WTC11 (cell line): ENCODE results near the gene FBP1. TPM values are rescaled to one million over a fixed set of nuclear protein-coding genes. Genes with fewer than 3 reads are reported as not detected.

Experiments used
- ATAC-seq: fragments of 200-7000 bp; cut with Tn5 transposase; 2 replicates; pipeline ENCODE4 v1.10.0; 2021; ENCODE audit warnings: mild to moderate bottlenecking, moderate library complexity
- CTCF ChIA-PET: fragments of 300-600 bp; sonication (Branson Sonifier 250); formaldehyde crosslinking; loops from one replicate; lab custom pipeline; 2021; ENCODE audit warnings: antibody characterized with exemption; lab: Charles Lee
- POLR2A ChIA-PET: fragments of 350-600 bp; sonication (Branson Sonifier 250); formaldehyde crosslinking; loops from one replicate; lab custom pipeline; 2021; ENCODE audit warnings: antibody characterized with exemption; lab: Charles Lee
- DNase-seq: peaks from one replicate; pipeline ENCODE4 v3.0.0; 2021; ENCODE audit warnings: low spot score
- H3K27ac Mint-ChIP-seq: 2 replicates; pipeline ENCODE4 v1.8.0; 2021; ENCODE audit warnings: mixed read lengths
- H3K27me3 Mint-ChIP-seq: 2 replicates; pipeline ENCODE4 v1.8.0; 2021; ENCODE audit warnings: low read depth, mild to moderate bottlenecking, moderate library complexity, mixed read lengths
- H3K36me3 Mint-ChIP-seq: 2 replicates; pipeline ENCODE4 v1.8.0; 2021; ENCODE audit warnings: mixed read lengths
- H3K4me1 Mint-ChIP-seq: 2 replicates; pipeline ENCODE4 v1.8.0; 2022; ENCODE audit warnings: mixed read lengths
- H3K4me3 Mint-ChIP-seq: 2 replicates; pipeline ENCODE4 v1.8.0; 2021; ENCODE audit warnings: mild to moderate bottlenecking, moderate library complexity, mixed read lengths
- H3K9me3 Mint-ChIP-seq: 2 replicates; pipeline ENCODE4 v1.8.0; 2021; ENCODE audit warnings: mixed read lengths
- AR ChIP-seq: fragments of 250-450 bp; sonication (Bioruptor Pico); IDR thresholded peaks from 2 replicates; pipeline ENCODE4 v1.9.0; 2021; ENCODE audit warnings: mild to moderate bottlenecking
- ATF1 ChIP-seq: sonication (generic); formaldehyde crosslinking; IDR thresholded peaks from 2 replicates; pipeline ENCODE4 v1.8.1; 2023; ENCODE audit warnings: mild to moderate bottlenecking, moderate library complexity, missing genetic modification reagents
- ATF3 ChIP-seq: sonication (generic); formaldehyde crosslinking; conservative IDR thresholded peaks from 2 replicates; pipeline ENCODE4 v1.8.1; 2022; ENCODE audit warnings: mild to moderate bottlenecking, missing genetic modification reagents
- CREM ChIP-seq: sonication (generic); formaldehyde crosslinking; IDR thresholded peaks from 2 replicates; pipeline ENCODE4 v1.8.1; 2022; ENCODE audit warnings: mild to moderate bottlenecking, missing genetic modification reagents, moderate library complexity
- E2F4 ChIP-seq: sonication (generic); formaldehyde crosslinking; IDR thresholded peaks from 2 replicates; pipeline ENCODE4 v1.8.1; 2022; ENCODE audit warnings: low read depth, mild to moderate bottlenecking, moderate library complexity, missing genetic modification reagents, borderline replicate concordance
- E2F5 ChIP-seq: sonication (generic); formaldehyde crosslinking; IDR thresholded peaks from 2 replicates; pipeline ENCODE4 v1.8.1; 2022; ENCODE audit warnings: mild to moderate bottlenecking, moderate library complexity, missing genetic modification reagents
- ESRRA ChIP-seq: sonication (generic); formaldehyde crosslinking; IDR thresholded peaks from 2 replicates; pipeline ENCODE4 v1.8.1; 2022; ENCODE audit warnings: mild to moderate bottlenecking, missing genetic modification reagents, borderline replicate concordance
- FOXJ3 ChIP-seq: sonication (generic); formaldehyde crosslinking; IDR thresholded peaks from 2 replicates; pipeline ENCODE4 v1.9.0; 2021; ENCODE audit warnings: missing genetic modification reagents, mild to moderate bottlenecking, borderline replicate concordance
- IRF2 ChIP-seq: sonication (generic); formaldehyde crosslinking; IDR thresholded peaks from 2 replicates; pipeline ENCODE4 v1.8.0; 2022; ENCODE audit warnings: low read depth, missing genetic modification reagents, borderline replicate concordance
- KAT7 ChIP-seq: sonication (generic); formaldehyde crosslinking; IDR thresholded peaks from 2 replicates; pipeline ENCODE4 v1.8.1; 2023; ENCODE audit warnings: missing genetic modification reagents, mild to moderate bottlenecking, borderline replicate concordance
- NFE2L1 ChIP-seq: sonication (generic); formaldehyde crosslinking; IDR thresholded peaks from 2 replicates; pipeline ENCODE4 v1.8.1; 2023; ENCODE audit warnings: missing genetic modification reagents
- NFYB ChIP-seq: sonication (generic); formaldehyde crosslinking; conservative IDR thresholded peaks from 2 replicates; pipeline ENCODE4 v1.8.0; 2022; ENCODE audit warnings: low read depth, missing genetic modification reagents
- RELA ChIP-seq: sonication (generic); formaldehyde crosslinking; IDR thresholded peaks from 2 replicates; pipeline ENCODE4 v1.8.1; 2022; ENCODE audit warnings: missing genetic modification reagents, mild to moderate bottlenecking, borderline replicate concordance
- SOX15 ChIP-seq: fragments of 250-450 bp; sonication (Bioruptor Pico); IDR thresholded peaks from 2 replicates; pipeline ENCODE4 v1.9.0; 2021; ENCODE audit warnings: mild to moderate bottlenecking
- SP1 ChIP-seq: sonication (generic); formaldehyde crosslinking; conservative IDR thresholded peaks from 2 replicates; pipeline ENCODE4 v1.8.1; 2022; ENCODE audit warnings: missing genetic modification reagents
- TEAD4 ChIP-seq: sonication (generic); formaldehyde crosslinking; IDR thresholded peaks from 2 replicates; pipeline ENCODE4 v1.8.0; 2022; ENCODE audit warnings: mild to moderate bottlenecking, missing genetic modification reagents
- TP53 ChIP-seq: sonication (generic); formaldehyde crosslinking; IDR thresholded peaks from 2 replicates; pipeline ENCODE4 v1.8.1; 2023; ENCODE audit warnings: mild to moderate bottlenecking, missing genetic modification reagents
- USF1 ChIP-seq: sonication (generic); formaldehyde crosslinking; IDR thresholded peaks from 2 replicates; pipeline ENCODE4 v1.8.0; 2022; ENCODE audit warnings: mild to moderate bottlenecking, missing genetic modification reagents
- ZNF121 ChIP-seq: sonication (generic); formaldehyde crosslinking; IDR thresholded peaks from 2 replicates; pipeline ENCODE4 v1.8.0; 2023; ENCODE audit warnings: missing genetic modification reagents
- ZNF671 ChIP-seq: fragments of 250-450 bp; sonication (Bioruptor Pico); IDR thresholded peaks from 2 replicates; pipeline ENCODE4 v1.8.0; 2021; ENCODE audit warnings: mild to moderate bottlenecking
- total RNA-seq: library from RNA; stranded (reverse); gene quantifications from 3 replicates; pipeline ENCODE4 v1.2.3, GENCODE V29; 2021
- TF ChIP-seq, protein P1 (sequence below): sonication (generic); formaldehyde crosslinking; IDR thresholded peaks from 2 replicates; pipeline ENCODE4 v1.8.1; 2023; ENCODE audit warnings: mild to moderate bottlenecking, missing genetic modification reagents, moderate library complexity

FBP1 gene
- total RNA-seq, 1 experiment from 2014 or later = 6.4 TPM

GRCh38 chr9:94631599-94631998 is 7.7 kb downstream of the FBP1 start (continued):
- no peak for TF ChIP-seq FOXJ3 (CRISPR knock-in tag)
- no peak for TF ChIP-seq AR (CRISPR knock-in tag)
- TF ChIP-seq IRF2 (CRISPR knock-in tag) = no peak
- no peak for TF ChIP-seq SOX15
- TF ChIP-seq ESRRA = no peak
- TF ChIP-seq NFYB = no peak

GRCh38 chr9:94630833-94631232 is 8.5 kb downstream of the FBP1 start:
- Mint-ChIP-seq H3K36me3 (peaks cover 2% of the 10 kb centered on the region; the same call in 1 of the 2 replicates), H3K27ac (no peak overlapping the region), H3K9me3 (no peaks in the 10 kb centered on the region), H3K27me3 (peaks cover 6% of the 10 kb centered on the region), H3K4me1 (peaks cover 35% of the 10 kb centered on the region), H3K4me3 (no peak overlapping the region)
- TF ChIP-seq IRF2 (CRISPR knock-in tag) (no peak), SOX15 (no peak), CREM (CRISPR knock-in tag) (no peak), ATF1 (no peak), SP1 (CRISPR knock-in tag) (0 out of 2 replicates have a peak, but pooled peaks have one; percentile 8), E2F4 (CRISPR knock-in tag) (no peak)
- POLR2A ChIA-PET = no interaction called here
- no peak for DNase-seq
- peak; percentile 58 for ATAC-seq
- CTCF ChIA-PET = interaction anchor here (0.7 to 3.2 kb wide), 4 partner anchors 8 to 537 kb away, joined by 3 to 10 read pairs (median 5); no protein-coding TSS in a partner anchor

DNA sequence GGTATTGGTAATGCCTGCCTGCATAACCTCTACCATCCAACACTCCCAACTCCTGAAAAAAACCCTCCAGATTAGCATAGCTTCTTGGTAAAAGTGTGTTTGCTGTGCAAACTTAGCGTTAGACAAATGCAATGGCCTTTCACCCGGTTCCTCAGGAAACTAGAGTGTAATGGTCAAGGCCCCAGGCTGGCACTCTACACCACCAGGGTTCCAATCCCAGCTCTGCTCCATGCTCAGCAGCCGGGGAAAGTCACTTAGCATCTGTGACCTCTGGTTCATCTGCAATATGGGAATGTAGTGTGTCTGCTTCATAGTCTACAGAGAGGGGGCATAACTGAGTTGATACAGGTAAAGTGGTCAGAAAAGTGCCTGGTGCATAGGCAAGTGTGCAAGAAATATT is 9.0 kb downstream of the FBP1 start:
- TF ChIP-seq USF1 (CRISPR knock-in tag) (no peak), SOX15 (no peak), E2F5 (CRISPR knock-in tag) (no peak)
- TF ChIP-seq, all 79 proteins: peak for 0
- ChIA-PET CTCF (interaction anchor here (0.9 to 2.2 kb wide), 2 partner anchors 10 to 39 kb away, joined by 4 to 6 read pairs; no protein-coding TSS in a partner anchor), POLR2A (no interaction called here)
- peaks cover under 1% of the 10 kb centered on the region for H3K27me3 Mint-ChIP-seq
- H3K9me3 Mint-ChIP-seq = no peaks in the 10 kb centered on the region
- ATAC-seq (peak; percentile 20; the same call in 1 of the 2 replicates), DNase-seq (no peak)
- H3K27ac Mint-ChIP-seq = no peak overlapping the region
- peaks cover 2% of the 10 kb centered on the region; the same call in 1 of the 2 replicates for H3K36me3 Mint-ChIP-seq
- H3K4me1 Mint-ChIP-seq = peaks cover 35% of the 10 kb centered on the region
- H3K4me3 Mint-ChIP-seq = no peak overlapping the region

- no peaks in the 10 kb centered on the region; the same call in 1 of the 2 replicates for H3K27me3 Mint-ChIP-seq
- H3K9me3 Mint-ChIP-seq = no peaks in the 10 kb centered on the region
- H3K4me1 Mint-ChIP-seq = peaks cover 28% of the 10 kb centered on the region
- DNase-seq (no peak), ATAC-seq (peak; percentile 64)
- H3K4me3 Mint-ChIP-seq = no peak overlapping the region
- no peak overlapping the region for H3K27ac Mint-ChIP-seq
- ChIA-PET CTCF (interaction anchor here (0.6 to 1.5 kb wide), 11 partner anchors 12 to 501 kb away, joined by 3 to 10 read pairs (median 3); partner anchors contain the start of genes FBP1 and PCAT7), POLR2A (interaction anchor here (1.0 kb wide), 1 partner anchor 11 kb away, joined by 3 read pairs; no protein-coding TSS in a partner anchor)
- H3K36me3 Mint-ChIP-seq = no peaks in the 10 kb centered on the region
- TF ChIP-seq RELA (CRISPR knock-in tag) (no peak), ZNF671 (CRISPR knock-in tag) (no peak), NFE2L1 (CRISPR knock-in tag) (no peak), TEAD4 (no peak), ATF3 (no peak), TP53 (CRISPR knock-in tag) (no peak), ZNF121 (CRISPR knock-in tag) (no peak), AR (CRISPR knock-in tag) (no peak), KAT7 (CRISPR knock-in tag) (no peak)
- TF ChIP-seq, protein P1, sequence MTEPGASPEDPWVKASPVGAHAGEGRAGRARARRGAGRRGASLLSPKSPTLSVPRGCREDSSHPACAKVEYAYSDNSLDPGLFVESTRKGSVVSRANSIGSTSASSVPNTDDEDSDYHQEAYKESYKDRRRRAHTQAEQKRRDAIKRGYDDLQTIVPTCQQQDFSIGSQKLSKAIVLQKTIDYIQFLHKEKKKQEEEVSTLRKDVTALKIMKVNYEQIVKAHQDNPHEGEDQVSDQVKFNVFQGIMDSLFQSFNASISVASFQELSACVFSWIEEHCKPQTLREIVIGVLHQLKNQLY = no peak
These were observed 12.0 kb downstream of the FBP1 start for GRCh38 chr9:94627287-94627686.
